ENCODE results near the gene ULK4. TPM values are rescaled to one million over a fixed set of nuclear protein-coding genes. Genes with fewer than 3 reads are reported as not detected.

Gene ULK4
- total and polyA plus RNA-seq, 2 of the 4 experiments (the other 2 are of a cell fraction), result 2.7 to 5.0 TPM

- peak; percentile 74; the same call in 1 of the 2 replicates for TF ChIP-seq POLR2A (IDR thresholded peaks at IDR 0.05; ENCODE audit: low read depth, low read length)
- TF ChIP-seq BHLHE40 (IDR thresholded peaks at IDR 0.05; ENCODE audit: low read depth, low read length), result peak; percentile 99
- TF ChIP-seq MAZ (IDR thresholded peaks at IDR 0.05; ENCODE audit: borderline replicate concordance, low read depth, low read length), result peak; percentile 88; the same call in 1 of the 2 replicates
- TF ChIP-seq MAFK (IDR thresholded peaks at IDR 0.05; ENCODE audit: low read depth, low read length), result no peak
- no peak for TF ChIP-seq RAD21 (IDR thresholded peaks at IDR 0.05; ENCODE audit: low read length)
- peak; percentile 31; the same call in 1 of the 2 replicates for TF ChIP-seq CEBPB (IDR thresholded peaks at IDR 0.05; ENCODE audit: low read depth, low read length)
These were observed at the start of gene ULK4 (continued) for GRCh38 chr3:41961751-41962679.
